ENCODE measurements around the gene HLX. TPM values are rescaled to one million over a fixed set of nuclear protein-coding genes. Genes with fewer than 3 reads are reported as not detected.

HLX gene
- total RNA-seq, 1 experiment from 2014 or later, result 2.4 TPM

DNA sequence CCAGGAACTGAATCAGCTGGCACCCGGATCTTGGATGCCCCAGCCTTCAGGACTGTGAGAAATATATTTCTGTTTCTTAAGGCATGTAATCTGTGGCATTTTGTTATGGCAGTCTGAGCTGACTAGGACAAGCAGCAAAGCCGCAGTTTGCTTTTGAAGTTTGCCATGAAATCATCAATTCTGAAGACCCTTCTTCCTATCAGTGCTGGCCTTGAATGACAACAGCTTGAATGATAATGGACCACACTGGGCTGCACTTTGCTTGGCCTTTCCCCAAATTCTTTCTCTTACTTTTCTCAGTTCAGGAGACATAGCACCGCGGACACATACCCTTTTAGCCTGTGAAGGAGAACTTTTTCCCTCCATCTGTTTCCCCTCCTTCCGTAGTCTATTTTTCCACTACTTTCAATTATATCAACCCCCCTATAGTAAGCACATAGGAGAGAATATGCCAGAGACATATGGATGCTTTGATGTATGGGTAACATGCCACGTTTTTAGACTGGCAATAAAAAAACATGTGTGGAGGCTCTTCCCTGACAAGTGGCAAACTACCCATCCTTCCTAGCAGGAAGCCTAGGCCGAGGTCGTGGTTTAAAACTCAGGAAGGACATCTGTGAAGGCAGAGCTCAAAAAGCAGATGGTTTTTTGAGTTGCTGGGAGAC is 42.9 kb downstream of the HLX start:
- no peak for DNase-seq (ENCODE audit: low read depth)

DNA sequence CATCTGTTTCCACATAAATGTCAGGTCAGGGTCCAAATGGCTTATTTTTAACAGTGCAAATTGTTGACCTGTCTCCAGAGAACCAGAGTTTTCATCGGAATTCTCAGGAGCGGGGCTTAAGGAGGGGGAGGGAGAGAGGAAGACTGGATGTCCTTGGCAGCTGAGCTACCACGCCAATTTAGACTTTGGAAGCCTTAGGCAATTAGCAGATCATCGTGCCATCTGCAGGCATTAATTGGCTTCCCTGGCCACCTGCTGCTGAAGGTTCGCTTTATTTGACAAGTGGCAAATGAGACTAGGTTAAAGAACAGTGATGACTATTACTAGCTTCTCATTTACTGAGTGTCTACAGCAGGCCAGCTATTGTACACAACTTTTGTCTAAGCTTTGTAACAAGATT is 43.7 kb downstream of the HLX start:
- no peak for DNase-seq (ENCODE audit: low read depth)

- DNase-seq (ENCODE audit: low read depth), result no peak
These were observed 45.2 kb downstream of the HLX start for GRCh38 chr1:220924331-220924970.

- no peak for DNase-seq (ENCODE audit: low read depth)
These were observed 46.5 kb downstream of the HLX start for GRCh38 chr1:220925707-220926106.

- peak; percentile 91 for DNase-seq (ENCODE audit: low read depth)
These were observed 46.9 kb downstream of the HLX start for GRCh38 chr1:220926146-220926545.

- DNase-seq (ENCODE audit: low read depth), result no peak
These were observed 48.2 kb downstream of the HLX start for GRCh38 chr1:220927442-220927841.

DNA sequence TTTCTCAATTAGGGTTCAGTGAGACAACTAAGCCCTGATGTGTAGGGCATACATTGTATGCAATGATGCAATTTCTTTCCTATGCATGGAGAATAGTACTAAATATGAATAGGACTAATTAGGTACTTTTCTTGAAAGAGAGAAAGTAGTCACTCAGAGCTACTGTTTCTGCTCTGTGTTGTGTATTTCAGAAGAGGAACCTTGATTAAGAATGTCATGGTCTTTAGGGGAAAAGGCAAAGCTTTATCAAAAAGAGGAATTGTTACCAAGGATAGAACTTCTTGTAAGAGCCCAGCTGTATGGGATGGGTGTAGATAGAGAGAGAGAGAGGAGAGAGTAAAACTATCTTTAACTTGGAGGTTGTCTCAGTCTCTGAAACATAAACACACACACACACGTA is 49.1 kb downstream of the HLX start:
- no peak for DNase-seq (ENCODE audit: low read depth)

GRCh38 chr1:220928725-220929300 is 49.6 kb downstream of the HLX start:
- DNase-seq (ENCODE audit: low read depth), result no peak

GRCh38 chr1:220929304-220929703 is 50.1 kb downstream of the HLX start:
- no peak for DNase-seq (ENCODE audit: low read depth)

Other genes with a start within 250 kb of the HLX start
- gene C1orf115, start 189.1 kb upstream of the HLX start, total RNA-seq (2014; rRNA removed), result under 0.01 and 0.11 TPM in 2 replicates
- gene MTARC2, start 131.1 kb upstream of the HLX start, total RNA-seq (2014; rRNA removed), result 0.17 and 1.5 TPM in 2 replicates
- gene MTARC1, start 92.5 kb upstream of the HLX start, total RNA-seq (2014; rRNA removed), result 0.34 and 2.5 TPM in 2 replicates